Measurements from ENCODE around the gene GRPEL1. TPM values are rescaled to one million over a fixed set of nuclear protein-coding genes. Genes with fewer than 3 reads are reported as not detected.
A peak's percentile ranks its signal among the peaks of the same experiment; 100 is the strongest.

Gene GRPEL1
- total RNA-seq, 1 experiment from 2014 or later: 40.7 TPM

DNA sequence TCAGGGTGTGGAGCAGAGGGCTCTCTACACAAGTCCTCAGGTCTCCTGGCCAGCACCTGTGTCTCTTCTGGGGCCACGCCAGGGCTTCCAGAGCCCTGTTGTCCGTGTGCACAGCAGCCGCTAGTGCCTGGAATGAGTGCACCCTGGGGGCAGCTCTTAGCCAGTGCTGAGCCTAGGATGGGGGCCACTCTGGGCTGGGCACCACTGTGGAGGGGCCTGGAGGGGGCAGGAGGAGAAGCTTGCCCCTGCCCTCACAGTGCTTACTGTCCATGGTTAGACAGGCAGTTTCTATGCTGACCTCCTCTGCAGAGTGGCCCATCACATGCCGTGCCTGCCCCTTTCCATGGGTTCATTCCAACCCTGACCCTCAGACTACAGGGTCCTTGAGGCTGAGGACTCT, 42.7 kb upstream of the GRPEL1 start:
- Histone ChIP-seq H3K18ac (ENCODE audit: insufficient read length, low read depth, low read length) (no peak overlapping the region), H3K9me3 (ENCODE audit: control insufficient read depth, low read depth, low read length) (no peaks in the 10 kb centered on the region), H3K79me1 (ENCODE audit: insufficient read depth, low read depth, low read length, poor library complexity, severe bottlenecking) (no peaks in the 10 kb centered on the region), H2BK120ac (ENCODE audit: low read depth, low read length, poor library complexity, severe bottlenecking) (no peak overlapping the region), H3K23me2 (ENCODE audit: insufficient read length, low read depth, low read length, poor library complexity, severe bottlenecking) (no peaks in the 10 kb centered on the region), H4K5ac (ENCODE audit: insufficient read length, low read depth, low read length) (no peak overlapping the region), H3K4ac (ENCODE audit: low read depth, low read length) (no peak overlapping the region), H3K23ac (ENCODE audit: insufficient read length, low read depth, low read length) (no peak overlapping the region), H3K4me1 (ENCODE audit: insufficient read depth, low read length) (no peaks in the 10 kb centered on the region), H4K8ac (replicated peaks; ENCODE audit: insufficient read length, low read depth, low read length) (peak overlapping the region; percentile 93), H3K27ac (ENCODE audit: insufficient read length, low read depth, low read length) (no peak overlapping the region), H4K20me1 (ENCODE audit: control insufficient read depth, insufficient read depth, insufficient read length) (no peaks in the 10 kb centered on the region), H3K56ac (ENCODE audit: insufficient read length, low read depth, low read length) (no peak overlapping the region), H3T11ph (ENCODE audit: low read length) (no peak overlapping the region), H2BK15ac (ENCODE audit: low read depth, low read length) (no peak overlapping the region), H2BK5ac (ENCODE audit: insufficient read length, low read length) (no peak overlapping the region), H2BK12ac (ENCODE audit: insufficient read length, low read depth, low read length) (no peak overlapping the region), H2AFZ (ENCODE audit: low read length) (no peak overlapping the region), H3K9ac (ENCODE audit: extremely low read depth, insufficient read length, low read length) (no peak overlapping the region), H2AK5ac (ENCODE audit: insufficient read length, low read length) (no peak overlapping the region), H3K4me2 (ENCODE audit: insufficient read depth, insufficient read length, low read length) (no peak overlapping the region), H3K79me2 (ENCODE audit: insufficient read depth, low read length) (no peaks in the 10 kb centered on the region), H3K27me3 (ENCODE audit: insufficient read depth, low read length) (no peaks in the 10 kb centered on the region), H3K14ac (ENCODE audit: insufficient read depth, low read length) (no peak overlapping the region; the same call in 1 of the 2 replicates), H4K91ac (ENCODE audit: insufficient read length, low read depth, low read length) (no peak overlapping the region), H2BK20ac (ENCODE audit: low read depth, low read length, poor library complexity, severe bottlenecking) (no peak overlapping the region)
- Mint-ChIP-seq H3K27ac (no peak overlapping the region), H3K36me3 (ENCODE audit: insufficient read depth in 1 of 3, low read depth in 3 of 3) (no peaks in the 10 kb centered on the region; a peak in 1 of 7 replicates), H3K4me3 (no peak overlapping the region), H3K9me3 (peaks cover 3 to 7% of the 10 kb centered on the region in 2 experiments; a peak in 4 of 5 replicates), H3K27me3 (ENCODE audit: low read depth) (peaks cover 18% of the 10 kb centered on the region), H3K4me1 (peaks cover 2 to 3% of the 10 kb centered on the region in 2 experiments; a peak in 2 of 4 replicates)
- DNase-seq: no peak
- TF ChIP-seq, protein P1, sequence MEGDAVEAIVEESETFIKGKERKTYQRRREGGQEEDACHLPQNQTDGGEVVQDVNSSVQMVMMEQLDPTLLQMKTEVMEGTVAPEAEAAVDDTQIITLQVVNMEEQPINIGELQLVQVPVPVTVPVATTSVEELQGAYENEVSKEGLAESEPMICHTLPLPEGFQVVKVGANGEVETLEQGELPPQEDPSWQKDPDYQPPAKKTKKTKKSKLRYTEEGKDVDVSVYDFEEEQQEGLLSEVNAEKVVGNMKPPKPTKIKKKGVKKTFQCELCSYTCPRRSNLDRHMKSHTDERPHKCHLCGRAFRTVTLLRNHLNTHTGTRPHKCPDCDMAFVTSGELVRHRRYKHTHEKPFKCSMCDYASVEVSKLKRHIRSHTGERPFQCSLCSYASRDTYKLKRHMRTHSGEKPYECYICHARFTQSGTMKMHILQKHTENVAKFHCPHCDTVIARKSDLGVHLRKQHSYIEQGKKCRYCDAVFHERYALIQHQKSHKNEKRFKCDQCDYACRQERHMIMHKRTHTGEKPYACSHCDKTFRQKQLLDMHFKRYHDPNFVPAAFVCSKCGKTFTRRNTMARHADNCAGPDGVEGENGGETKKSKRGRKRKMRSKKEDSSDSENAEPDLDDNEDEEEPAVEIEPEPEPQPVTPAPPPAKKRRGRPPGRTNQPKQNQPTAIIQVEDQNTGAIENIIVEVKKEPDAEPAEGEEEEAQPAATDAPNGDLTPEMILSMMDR (conservative IDR thresholded peaks at IDR 0.05): no peak
- WGBS (ENCODE audit: extremely low coverage, insufficient read length, low lambda C conversion rate): no CpG with 5 or more reads among the region's 4 CpGs

Measured in H9 (cell line).